H1 (cell line): ENCODE results near the gene UBE2D4. TPM values are rescaled to one million over a fixed set of nuclear protein-coding genes. Genes with fewer than 3 reads are reported as not detected.

ENCODE experiments used
- CTCF ChIA-PET: fragments of 300-600 bp; sonication (Branson Sonifier 250); formaldehyde crosslinking; loops from one replicate; lab custom pipeline; 2021; ENCODE audit not compliant: partially characterized antibody; lab: Charles Lee
- POLR2A ChIA-PET: fragments of 300-600 bp; sonication (Branson Sonifier 250); formaldehyde crosslinking; loops from one replicate; lab custom pipeline; 2021; ENCODE audit warnings: inconsistent platforms; ENCODE audit not compliant: partially characterized antibody; lab: Charles Lee
- DNase-seq, 2 experiments: peaks; one replicate each; pipeline versions ENCODE4 v3.0.0 to v3.0.0-alpha.2; 2010 to 2022; ENCODE audit warnings: low spot score in 2 of 2, low read depth in 1 of 2, mixed read lengths in 1 of 2
- FAIRE-seq: peaks from 2 replicates; lab custom pipeline; 2011; peaks lifted over from hg19 to GRCh38; lab: Jason Lieb, UNC
- H2AFZ ChIP-seq: 2 replicates; pipeline ENCODE4 v1.8.1; 2012; ENCODE audit warnings: low read length, inconsistent platforms
- H2AK5ac ChIP-seq: 2 replicates; pipeline ENCODE4 v1.6.1; 2013; ENCODE audit warnings: low read depth, low read length
- H2BK120ac ChIP-seq: replicated peaks from 2 replicates; pipeline ENCODE3; 2013; ENCODE audit warnings: low read depth, low read length, inconsistent platforms
- H2BK12ac ChIP-seq: 2 replicates; pipeline ENCODE4 v1.6.1; 2013; ENCODE audit warnings: low read depth, low read length
- H2BK15ac ChIP-seq: 2 replicates; pipeline ENCODE4 v1.6.1; 2013; ENCODE audit warnings: low read length
- H2BK20ac ChIP-seq: 2 replicates; pipeline ENCODE4 v1.6.1; 2013; ENCODE audit warnings: low read length
- H2BK5ac ChIP-seq: 2 replicates; pipeline ENCODE4 v1.6.1; 2013; ENCODE audit warnings: low read depth, low read length
- H3K14ac ChIP-seq: 2 replicates; pipeline ENCODE4 v1.6.1; 2013; ENCODE audit warnings: inconsistent platforms; ENCODE audit not compliant: insufficient read length
- H3K18ac ChIP-seq: 2 replicates; pipeline ENCODE4 v1.6.1; 2013; ENCODE audit warnings: low read length; ENCODE audit errors: extremely low read depth
- H3K23ac ChIP-seq: 2 replicates; pipeline ENCODE4 v1.6.1; 2013; ENCODE audit warnings: inconsistent platforms; ENCODE audit not compliant: insufficient read length
- H3K23me2 ChIP-seq: 2 replicates; pipeline ENCODE4 v1.6.1; 2013; ENCODE audit warnings: low read depth, low read length
- H3K27ac ChIP-seq: 2 replicates; pipeline ENCODE4 v1.6.1; 2011; ENCODE audit warnings: low read depth, low read length, inconsistent platforms
- H3K27me3 ChIP-seq, 4 experiments: replicated peaks in 1 of 4; 1 replicate in 1 of 4; 2 replicates in 3 of 4; pipeline versions ENCODE4 v1.6.1 to v1.8.1; 2011 to 2013; ENCODE audit warnings: low read length in 3 of 4, mild to moderate bottlenecking in 3 of 4, inconsistent platforms in 2 of 4, mixed read lengths in 2 of 4, moderate library complexity in 1 of 4; ENCODE audit not compliant: control insufficient read depth in 3 of 4, insufficient read depth in 3 of 4; ENCODE audit errors: extremely low read depth in 1 of 4
- H3K36me3 ChIP-seq, 4 experiments: 2 replicates each; pipeline versions ENCODE4 v1.6.1 to v1.8.1; 2011 to 2013; ENCODE audit warnings: mild to moderate bottlenecking in 4 of 4, low read length in 3 of 4, moderate library complexity in 2 of 4, control low read depth in 1 of 4, inconsistent platforms in 1 of 4; ENCODE audit not compliant: insufficient read depth in 4 of 4, control insufficient read depth in 2 of 4
- H3K4ac ChIP-seq: replicated peaks from 2 replicates; pipeline ENCODE3; 2013; ENCODE audit warnings: low read length, low read depth, mixed read lengths, inconsistent platforms; ENCODE audit not compliant: insufficient read length
- H3K4me1 ChIP-seq, 4 experiments: replicated peaks in 1 of 4; 1 replicate in 1 of 4; 2 replicates in 3 of 4; pipeline versions ENCODE4 v1.6.1 to v1.8.1; 2011 to 2013; ENCODE audit warnings: low read length in 3 of 4, inconsistent platforms in 2 of 4, mixed read lengths in 1 of 4; ENCODE audit not compliant: insufficient read depth in 4 of 4, control insufficient read depth in 3 of 4
- H3K4me2 ChIP-seq, 2 experiments: 2 replicates each; pipeline versions ENCODE4 v1.6.1 to v1.8.1; 2011 to 2013; ENCODE audit warnings: low read depth in 2 of 2, low read length in 2 of 2, control low read depth in 1 of 2, inconsistent platforms in 1 of 2, mild to moderate bottlenecking in 1 of 2; ENCODE audit not compliant: insufficient read depth in 1 of 2
- H3K4me3 ChIP-seq, 4 experiments: fragments of 200-600, 300-600 bp in 1 of 4; sonication (generic), shearing (Covaris generic), sonication (Bioruptor Twin) in 1 of 4; 2 replicates each; pipeline versions ENCODE4 v1.5.1 to v1.8.1; 2011 to 2016; ENCODE audit warnings: low read length in 4 of 4, low read depth in 3 of 4, control low read depth in 2 of 4, inconsistent platforms in 2 of 4, mild to moderate bottlenecking in 2 of 4, mixed read lengths in 1 of 4, moderate library complexity in 1 of 4; ENCODE audit not compliant: insufficient read depth in 2 of 4; ENCODE audit errors: extremely low read depth in 1 of 4
- H3K56ac ChIP-seq: replicated peaks from 2 replicates; pipeline ENCODE3; 2013; ENCODE audit warnings: low read depth, mild to moderate bottlenecking, mixed read lengths, low read length, inconsistent platforms; ENCODE audit not compliant: insufficient read length
- H3K79me1 ChIP-seq: 2 replicates; pipeline ENCODE4 v1.6.1; 2013; ENCODE audit warnings: low read depth, low read length, control low read depth
- H3K79me2 ChIP-seq, 2 experiments: 2 replicates each; pipeline versions ENCODE4 v1.6.1 to v1.8.1; 2012 to 2013; ENCODE audit warnings: low read length in 2 of 2, mild to moderate bottlenecking in 2 of 2, inconsistent platforms in 1 of 2; ENCODE audit not compliant: insufficient read depth in 2 of 2, control insufficient read depth in 1 of 2
- H3K9ac ChIP-seq, 4 experiments: replicated peaks in 1 of 4; 1 replicate in 1 of 4; 2 replicates in 3 of 4; pipeline versions ENCODE4 v1.6.1 to v1.8.1; 2011 to 2013; ENCODE audit warnings: low read depth in 3 of 4, low read length in 3 of 4, control low read depth in 2 of 4, mild to moderate bottlenecking in 2 of 4, moderate library complexity in 2 of 4, inconsistent platforms in 1 of 4; ENCODE audit errors: extremely low read depth in 1 of 4
- H3K9me3 ChIP-seq, 2 experiments: 2 replicates each; pipeline versions ENCODE4 v1.6.1 to v1.8.1; 2012 to 2013; ENCODE audit warnings: mild to moderate bottlenecking in 2 of 2, moderate library complexity in 2 of 2, control low read depth in 1 of 2, inconsistent platforms in 1 of 2, low read depth in 1 of 2, low read length in 1 of 2, mixed read lengths in 1 of 2; ENCODE audit not compliant: insufficient read depth in 2 of 2
- H4K20me1 ChIP-seq, 2 experiments: replicated peaks in 1 of 2; 2 replicates each; pipeline versions ENCODE3 to v1.8.1; 2011 to 2013; ENCODE audit warnings: inconsistent platforms in 2 of 2, low read length in 2 of 2, mild to moderate bottlenecking in 1 of 2; ENCODE audit not compliant: insufficient read depth in 2 of 2, control insufficient read depth in 1 of 2
- H4K5ac ChIP-seq: 2 replicates; pipeline ENCODE4 v1.6.1; 2013; ENCODE audit warnings: low read length, low read depth, mixed read lengths, inconsistent platforms; ENCODE audit not compliant: insufficient read length
- H4K8ac ChIP-seq: 2 replicates; pipeline ENCODE4 v1.8.0; 2013; ENCODE audit warnings: mild to moderate bottlenecking, moderate library complexity, low read length, inconsistent platforms; ENCODE audit not compliant: insufficient read depth; ENCODE audit errors: extremely low read depth
- H4K91ac ChIP-seq: replicated peaks from 2 replicates; pipeline ENCODE3; 2013; ENCODE audit warnings: low read length, mixed read lengths, inconsistent platforms; ENCODE audit not compliant: insufficient read length
- BACH1 ChIP-seq: IDR thresholded peaks from 2 replicates; pipeline ENCODE4 v1.6.1; 2012; ENCODE audit warnings: low read length, improper control_type of control experiment
- CHD1 ChIP-seq: IDR thresholded peaks from 2 replicates; pipeline ENCODE4 v1.6.1; 2012; ENCODE audit warnings: low read depth, low read length, improper control_type of control experiment
- GTF2F1 ChIP-seq: IDR thresholded peaks from 2 replicates; pipeline ENCODE4 v1.6.1; 2012; ENCODE audit warnings: low read depth, low read length, improper control_type of control experiment, borderline replicate concordance
- JUND ChIP-seq: IDR thresholded peaks from 2 replicates; pipeline ENCODE4 v1.6.1; 2011; ENCODE audit warnings: mild to moderate bottlenecking, improper control_type of control experiment, low read length
- KDM1A ChIP-seq: fragments of 200-600, 300-600 bp; sonication (generic); IDR thresholded peaks from 2 replicates; pipeline ENCODE4 v1.7.1; 2016; ENCODE audit warnings: mild to moderate bottlenecking, low read length, borderline replicate concordance
- KDM5A ChIP-seq: fragments of 200-600 bp; IDR thresholded peaks from 2 replicates; pipeline ENCODE4 v1.7.1; 2012; ENCODE audit warnings: mild to moderate bottlenecking, low read length, inconsistent platforms, mixed read lengths
- RAD21 ChIP-seq, 2 experiments: IDR thresholded peaks in 1 of 2; conservative IDR thresholded peaks in 1 of 2; 2 replicates each; pipeline ENCODE4 v1.6.1; 2011; ENCODE audit warnings: low read depth in 2 of 2, low read length in 2 of 2, improper control_type of control experiment in 1 of 2, inconsistent platforms in 1 of 2, mild to moderate bottlenecking in 1 of 2, moderate library complexity in 1 of 2
- RFX5 ChIP-seq: IDR thresholded peaks from 2 replicates; pipeline ENCODE4 v1.6.1; 2011; ENCODE audit warnings: low read depth, low read length, improper control_type of control experiment, borderline replicate concordance
- SP4 ChIP-seq: IDR thresholded peaks from 2 replicates; pipeline ENCODE4 v1.6.1; 2012; ENCODE audit warnings: low read length, inconsistent platforms
- SRF ChIP-seq: IDR thresholded peaks from 2 replicates; pipeline ENCODE4 v1.6.1; 2011; ENCODE audit warnings: mild to moderate bottlenecking, low read depth, low read length, moderate library complexity
- USF2 ChIP-seq: IDR thresholded peaks from 2 replicates; pipeline ENCODE4 v1.6.1; 2011; ENCODE audit warnings: low read length, improper control_type of control experiment
- YY1 ChIP-seq: IDR thresholded peaks from 2 replicates; pipeline ENCODE4 v1.6.1; 2011; ENCODE audit warnings: low read depth, mild to moderate bottlenecking, low read length
- WGBS, 2 experiments: shearing (Covaris generic) in 1 of 2; methylation state at CpG; one replicate each; pipeline versions ENCODE4 v1.1.6 to v1.1.7; 2013 to 2015; ENCODE audit warnings: low lambda C conversion rate in 2 of 2, mixed read lengths in 2 of 2, inconsistent platforms in 1 of 2, low coverage in 1 of 2, missing lambda C conversion rate in 1 of 2; ENCODE audit not compliant: insufficient replicate concordance in 2 of 2, insufficient coverage in 1 of 2, insufficient read length in 1 of 2; ENCODE audit errors: extremely low coverage in 1 of 2, missing lambda C conversion rate in 1 of 2; 5-methylcytosine and 5-hydroxymethylcytosine counted together
- polyA plus RNA-seq, 7 experiments: library from polyadenylated mRNA; depleted of rRNA in 3 of 7; stranded (reverse) in 5 of 7; unstranded in 2 of 7; fragments of >200 nt in 5 of 7; fragments of 200-250 nt in 2 of 7; gene quantifications; 1 replicate in 5 of 7; 2 replicates in 1 of 7; 4 replicates in 1 of 7; pipeline versions ENCODE4 v1.2.1 to v1.2.3, GENCODE V29; 2011 to 2013; ENCODE audit warnings: missing spikeins in 2 of 7, mixed read lengths in 2 of 7
- total RNA-seq: library from RNA; stranded (reverse); fragmentation: NEBNext Ultra II Directional; extraction: Animal tissue kit (Norgen Biotek cat#: 25700); gene quantifications from 2 replicates; pipeline ENCODE4 v1.2.1, GENCODE V29; 2021

Gene UBE2D4
- total and polyA plus RNA-seq, 2 of the 8 experiments (the other 6 are each of a cell fraction or from before 2014, with no cell fraction given): 3.4 to 9.4 TPM

- Histone ChIP-seq H3K27me3 (peaks cover 0 to 7% (median 3%) of the 10 kb centered on the region in 4 experiments; a peak in 4 of 7 replicates), H4K5ac (no peak overlapping the region), H2BK20ac (no peak overlapping the region), H3K36me3 (no peaks in the 10 kb centered on the region), H3K56ac (no peak overlapping the region), H3K4me3 (no peak overlapping the region), H3K4me1 (no peaks in the 10 kb centered on the region; a peak in 1 of 7 replicates), H3K9me3 (no peaks in the 10 kb centered on the region), H3K79me1 (no peaks in the 10 kb centered on the region), H3K4ac (no peak overlapping the region), H2AFZ (no peak overlapping the region), H3K14ac (no peak overlapping the region), H4K20me1 (no peaks in the 10 kb centered on the region), H3K27ac (no peak overlapping the region), H3K9ac (no peak overlapping the region), H4K91ac (no peak overlapping the region), H2BK15ac (no peak overlapping the region), H3K18ac (no peak overlapping the region), H2BK120ac (no peak overlapping the region), H2BK12ac (no peak overlapping the region), H3K23ac (no peak overlapping the region), H3K23me2 (no peaks in the 10 kb centered on the region), H2BK5ac (no peak overlapping the region), H3K79me2 (no peaks in the 10 kb centered on the region), H3K4me2 (no peak overlapping the region), H2AK5ac (no peak overlapping the region), H4K8ac (no peak overlapping the region)
- DNase-seq: no peak
- ChIA-PET CTCF (interaction anchor here (0.6 to 1.2 kb wide), 3 partner anchors 12 to 266 kb away, joined by 3 to 4 read pairs (median 3); no protein-coding TSS in a partner anchor), POLR2A (no interaction called here)
- WGBS, 2 experiments: 95% methylated on average over 7 of the region's 7 CpGs; no CpG with 5 or more reads in 1 of the 2 experiments
- FAIRE-seq: no peak
- TF ChIP-seq SRF (no peak), USF2 (no peak), CHD1 (no peak), GTF2F1 (no peak), KDM5A (no peak), BACH1 (no peak), SP4 (no peak), YY1 (no peak), RAD21 (IDR thresholded peaks at IDR 0.05 in 1 of 2, conservative IDR thresholded peaks at IDR 0.05 in 1 of 2; ENCODE audit: low read depth in 2 of 2, low read length in 2 of 2) (no peak), JUND (no peak), KDM1A (no peak), RFX5 (no peak)
Measured at GRCh38 chr7:43931346-43931745, 5.1 kb downstream of the UBE2D4 start.
